ENCODE results near the gene HIF1A.

DNA sequence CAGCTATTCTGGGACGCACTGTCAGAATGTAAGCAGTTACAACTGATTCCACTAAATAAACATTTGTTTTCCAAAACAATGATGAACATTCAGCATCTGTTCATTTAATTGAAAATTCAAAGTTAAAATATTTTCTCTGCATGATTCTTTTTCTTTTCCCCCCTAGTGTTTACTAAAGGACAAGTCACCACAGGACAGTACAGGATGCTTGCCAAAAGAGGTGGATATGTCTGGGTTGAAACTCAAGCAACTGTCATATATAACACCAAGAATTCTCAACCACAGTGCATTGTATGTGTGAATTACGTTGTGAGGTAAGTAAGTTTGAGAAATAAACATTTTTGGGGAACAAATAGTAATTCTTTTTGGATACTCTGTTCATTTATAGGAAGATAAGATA lies 38.7 kb downstream of the HIF1A start:
- TF ChIP-seq, protein P1, sequence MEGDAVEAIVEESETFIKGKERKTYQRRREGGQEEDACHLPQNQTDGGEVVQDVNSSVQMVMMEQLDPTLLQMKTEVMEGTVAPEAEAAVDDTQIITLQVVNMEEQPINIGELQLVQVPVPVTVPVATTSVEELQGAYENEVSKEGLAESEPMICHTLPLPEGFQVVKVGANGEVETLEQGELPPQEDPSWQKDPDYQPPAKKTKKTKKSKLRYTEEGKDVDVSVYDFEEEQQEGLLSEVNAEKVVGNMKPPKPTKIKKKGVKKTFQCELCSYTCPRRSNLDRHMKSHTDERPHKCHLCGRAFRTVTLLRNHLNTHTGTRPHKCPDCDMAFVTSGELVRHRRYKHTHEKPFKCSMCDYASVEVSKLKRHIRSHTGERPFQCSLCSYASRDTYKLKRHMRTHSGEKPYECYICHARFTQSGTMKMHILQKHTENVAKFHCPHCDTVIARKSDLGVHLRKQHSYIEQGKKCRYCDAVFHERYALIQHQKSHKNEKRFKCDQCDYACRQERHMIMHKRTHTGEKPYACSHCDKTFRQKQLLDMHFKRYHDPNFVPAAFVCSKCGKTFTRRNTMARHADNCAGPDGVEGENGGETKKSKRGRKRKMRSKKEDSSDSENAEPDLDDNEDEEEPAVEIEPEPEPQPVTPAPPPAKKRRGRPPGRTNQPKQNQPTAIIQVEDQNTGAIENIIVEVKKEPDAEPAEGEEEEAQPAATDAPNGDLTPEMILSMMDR (conservative IDR thresholded peaks at IDR 0.05; ENCODE audit: low read depth in 2 of 2): no peak
- no peak for TF ChIP-seq EZH2 (IDR thresholded peaks at IDR 0.05; ENCODE audit: low read depth, unreplicated experiment)
- TF ChIP-seq, protein P2, sequence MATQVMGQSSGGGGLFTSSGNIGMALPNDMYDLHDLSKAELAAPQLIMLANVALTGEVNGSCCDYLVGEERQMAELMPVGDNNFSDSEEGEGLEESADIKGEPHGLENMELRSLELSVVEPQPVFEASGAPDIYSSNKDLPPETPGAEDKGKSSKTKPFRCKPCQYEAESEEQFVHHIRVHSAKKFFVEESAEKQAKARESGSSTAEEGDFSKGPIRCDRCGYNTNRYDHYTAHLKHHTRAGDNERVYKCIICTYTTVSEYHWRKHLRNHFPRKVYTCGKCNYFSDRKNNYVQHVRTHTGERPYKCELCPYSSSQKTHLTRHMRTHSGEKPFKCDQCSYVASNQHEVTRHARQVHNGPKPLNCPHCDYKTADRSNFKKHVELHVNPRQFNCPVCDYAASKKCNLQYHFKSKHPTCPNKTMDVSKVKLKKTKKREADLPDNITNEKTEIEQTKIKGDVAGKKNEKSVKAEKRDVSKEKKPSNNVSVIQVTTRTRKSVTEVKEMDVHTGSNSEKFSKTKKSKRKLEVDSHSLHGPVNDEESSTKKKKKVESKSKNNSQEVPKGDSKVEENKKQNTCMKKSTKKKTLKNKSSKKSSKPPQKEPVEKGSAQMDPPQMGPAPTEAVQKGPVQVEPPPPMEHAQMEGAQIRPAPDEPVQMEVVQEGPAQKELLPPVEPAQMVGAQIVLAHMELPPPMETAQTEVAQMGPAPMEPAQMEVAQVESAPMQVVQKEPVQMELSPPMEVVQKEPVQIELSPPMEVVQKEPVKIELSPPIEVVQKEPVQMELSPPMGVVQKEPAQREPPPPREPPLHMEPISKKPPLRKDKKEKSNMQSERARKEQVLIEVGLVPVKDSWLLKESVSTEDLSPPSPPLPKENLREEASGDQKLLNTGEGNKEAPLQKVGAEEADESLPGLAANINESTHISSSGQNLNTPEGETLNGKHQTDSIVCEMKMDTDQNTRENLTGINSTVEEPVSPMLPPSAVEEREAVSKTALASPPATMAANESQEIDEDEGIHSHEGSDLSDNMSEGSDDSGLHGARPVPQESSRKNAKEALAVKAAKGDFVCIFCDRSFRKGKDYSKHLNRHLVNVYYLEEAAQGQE (IDR thresholded peaks at IDR 0.05; ENCODE audit: unreplicated experiment): no peak
